GM19239 (cell line): Measurements from ENCODE around the gene SMG1.
"Not testable (repeated sequence)": the region's sequence is repeated elsewhere in the genome, so short reads cannot be mapped to it uniquely, and the experiment has no call there.

Experiments
- DNase-seq: peaks from one replicate; pipeline ENCODE4 v3.0.0; 2011; ENCODE audit warnings: low spot score; ENCODE audit not compliant: insufficient read length
- FAIRE-seq: peaks from 2 replicates; lab custom pipeline; 2011; peaks lifted over from hg19 to GRCh38; lab: Jason Lieb, UNC

The SMG1 gene

DNA sequence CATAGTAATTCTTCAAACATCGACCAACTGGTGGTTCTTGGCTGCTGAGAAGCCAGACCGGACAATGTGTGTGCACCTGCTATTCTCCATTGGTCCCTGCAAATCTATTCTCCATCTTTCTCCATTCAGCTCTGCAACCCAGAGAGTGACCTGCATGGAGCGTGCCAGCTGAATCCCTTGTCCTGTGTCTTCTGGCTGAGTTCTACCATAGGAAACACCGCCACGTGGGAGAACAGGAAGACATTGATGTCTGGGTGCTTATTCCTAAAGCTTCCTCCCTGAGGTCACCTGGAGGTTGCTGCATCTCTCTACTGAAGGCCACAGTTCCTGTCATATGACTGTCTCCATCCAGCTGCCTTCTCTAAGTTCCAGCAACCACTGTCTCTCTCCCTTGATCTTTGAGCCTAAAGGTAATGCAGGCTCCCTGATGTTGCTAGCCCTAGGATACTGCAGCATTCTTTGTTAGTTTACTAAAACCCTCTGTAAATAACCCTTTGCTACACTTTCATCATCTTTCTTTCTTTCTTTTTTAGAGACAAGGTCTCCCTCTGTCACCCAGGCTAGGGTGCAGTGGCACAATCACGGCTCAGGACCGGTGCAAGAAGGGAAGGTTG is 10.6 kb upstream of the SMG1 start:
- no peak for FAIRE-seq
- DNase-seq = no peak

DNA sequence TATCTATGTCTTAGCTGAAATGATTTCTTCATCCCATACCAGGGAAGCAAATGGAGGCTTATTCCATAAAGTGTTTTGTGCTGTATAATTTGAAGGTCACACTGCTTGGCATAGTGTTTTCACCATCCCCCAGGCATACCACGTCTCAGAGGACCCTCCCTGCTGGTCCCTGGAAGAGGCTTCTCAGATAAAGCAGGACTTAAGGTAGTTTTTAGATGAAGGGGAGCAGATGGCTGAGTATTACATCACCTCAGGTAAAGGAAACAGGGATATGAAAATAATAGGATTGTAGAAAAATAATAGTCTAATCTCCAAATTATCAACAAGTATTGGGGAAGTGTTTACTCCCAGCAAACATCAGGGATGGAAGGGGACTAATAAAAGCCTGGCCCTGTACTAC is 7.3 kb upstream of the SMG1 start:
- no peak for DNase-seq
- no peak for FAIRE-seq

DNA sequence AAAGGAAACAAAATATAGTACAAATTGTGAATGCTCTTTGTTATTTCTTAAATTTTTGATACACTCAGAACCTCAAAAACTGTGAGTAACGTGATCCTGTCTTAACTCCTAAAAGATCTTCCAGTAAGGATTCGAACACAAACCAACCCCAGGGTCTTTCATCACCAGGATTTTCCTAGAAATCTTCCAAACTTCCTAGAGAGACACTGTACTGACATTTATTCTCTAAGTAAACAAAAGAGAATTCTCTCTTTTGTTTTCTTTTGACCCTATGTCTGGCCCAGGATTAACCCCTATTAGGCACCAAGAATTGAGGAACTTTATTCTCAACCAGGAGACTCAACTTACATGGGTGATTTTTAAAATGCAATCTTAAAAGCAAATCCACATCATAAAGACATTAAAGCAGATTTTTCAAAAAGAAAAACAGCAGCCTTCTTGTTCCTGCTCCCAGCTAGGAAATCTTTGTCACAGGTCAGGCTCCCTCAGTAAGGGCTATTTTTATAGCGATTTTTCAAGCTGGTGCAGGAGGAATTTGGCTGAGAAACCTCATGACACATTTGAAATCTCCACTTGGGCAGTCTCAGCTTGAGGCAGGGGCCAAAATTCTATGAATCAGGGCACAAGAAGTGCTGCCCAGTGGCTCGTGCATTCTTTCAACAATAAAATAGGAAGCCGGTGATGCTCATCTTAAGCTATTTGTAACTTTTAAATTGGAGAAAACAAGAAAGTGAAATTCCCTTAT is 6.2 kb upstream of the SMG1 start:
- DNase-seq (no peak), FAIRE-seq (no peak)

DNA sequence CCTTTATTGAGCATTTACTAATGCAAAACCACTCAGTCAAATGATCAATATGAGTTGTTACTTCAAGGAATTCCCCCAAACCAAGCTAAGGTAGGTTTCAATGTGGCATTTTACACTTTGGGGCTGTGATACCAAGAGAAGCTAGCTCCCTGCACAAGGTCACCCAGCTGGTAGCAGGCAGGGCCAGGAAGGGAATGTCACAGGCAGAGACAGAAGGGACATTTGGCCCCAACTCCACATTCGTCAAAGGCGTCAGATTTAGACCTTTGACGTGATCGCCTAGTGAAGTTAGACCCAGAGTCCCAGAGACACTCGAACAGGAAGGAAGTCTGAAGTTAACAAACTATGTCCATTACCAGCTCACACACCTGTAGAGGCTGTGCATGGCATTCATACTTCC is 5.5 kb upstream of the SMG1 start:
- no peak for FAIRE-seq
- no peak for DNase-seq

DNA sequence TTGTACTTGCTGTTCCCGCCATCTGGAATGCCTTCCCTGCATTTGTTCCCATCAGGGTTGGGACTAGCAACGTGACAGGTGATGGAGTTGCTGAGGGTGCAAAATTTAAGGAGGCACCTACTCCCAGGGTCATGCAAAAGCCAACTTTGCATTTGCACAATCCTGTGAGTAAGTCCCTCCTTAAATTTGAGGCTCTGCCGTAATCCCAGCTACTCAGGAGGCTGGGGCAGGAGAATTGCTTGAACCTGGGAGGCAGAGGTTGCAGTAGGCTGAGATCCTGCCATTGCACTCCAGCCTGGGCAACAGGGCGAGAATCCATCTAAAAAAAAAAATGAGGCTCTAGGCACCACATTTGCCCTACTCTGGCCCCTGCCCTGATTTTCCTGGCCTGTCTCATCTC is 3.9 kb upstream of the SMG1 start:
- FAIRE-seq, DNase-seq: not testable (repeated sequence)

DNA sequence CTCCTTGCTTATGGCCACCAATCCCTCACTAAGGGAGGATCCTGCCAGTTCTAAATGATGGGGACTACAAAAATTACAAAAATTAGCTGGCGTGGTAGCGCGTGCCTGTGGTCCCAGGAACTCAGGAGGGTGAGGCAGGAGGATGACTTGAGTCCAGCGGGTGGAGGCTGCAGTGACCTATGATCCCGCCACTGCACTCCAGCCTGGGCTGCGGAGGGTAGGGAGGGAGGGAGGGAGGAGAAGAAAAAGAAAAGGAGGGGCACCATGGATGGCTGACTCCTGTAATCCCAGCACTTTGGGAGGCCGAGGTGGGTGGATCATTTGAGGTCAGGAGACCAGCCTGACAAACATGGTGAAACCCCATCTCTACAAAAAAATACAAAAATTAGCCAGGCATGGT is 1.9 kb upstream of the SMG1 start:
- FAIRE-seq, DNase-seq: not testable (repeated sequence)

DNA sequence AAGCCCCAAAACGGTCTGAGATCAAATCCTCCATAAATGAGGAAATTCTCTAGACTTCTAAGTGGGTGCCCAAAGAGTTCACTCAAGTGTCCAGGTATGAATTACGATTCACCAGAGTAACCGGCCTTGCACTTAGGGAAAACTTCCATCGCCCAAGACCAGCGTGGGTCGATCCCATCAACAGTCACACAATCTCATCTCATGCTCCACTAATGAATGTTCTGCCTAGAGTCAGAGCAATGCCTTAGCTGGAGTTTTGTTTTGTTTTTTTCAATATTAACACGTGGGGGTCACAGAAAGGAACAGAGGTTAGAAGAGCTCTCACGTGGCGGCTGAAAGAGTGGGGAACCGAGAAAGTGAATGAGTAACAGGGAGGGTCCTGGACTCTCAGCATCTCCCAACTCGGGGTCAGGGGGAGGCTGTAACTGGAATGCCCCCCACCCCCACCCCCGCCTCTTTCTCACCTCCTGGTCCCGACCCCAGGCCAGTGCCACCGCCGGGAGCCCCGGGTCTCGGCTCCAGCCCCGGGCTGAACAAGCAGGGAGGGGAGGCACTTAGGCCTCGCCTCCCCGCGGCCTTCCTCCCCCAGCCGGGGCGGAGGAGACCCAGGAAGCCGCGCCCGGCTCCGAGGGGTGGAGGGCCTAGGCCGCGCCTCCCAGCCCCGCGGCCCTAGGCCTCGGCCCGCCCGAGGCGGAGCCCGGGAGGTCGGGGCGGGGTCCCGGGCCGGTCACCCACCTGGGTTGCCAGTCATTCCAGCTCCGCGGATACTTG is 808 bp downstream of the SMG1 start:
- DNase-seq, FAIRE-seq: not testable (repeated sequence)

DNA sequence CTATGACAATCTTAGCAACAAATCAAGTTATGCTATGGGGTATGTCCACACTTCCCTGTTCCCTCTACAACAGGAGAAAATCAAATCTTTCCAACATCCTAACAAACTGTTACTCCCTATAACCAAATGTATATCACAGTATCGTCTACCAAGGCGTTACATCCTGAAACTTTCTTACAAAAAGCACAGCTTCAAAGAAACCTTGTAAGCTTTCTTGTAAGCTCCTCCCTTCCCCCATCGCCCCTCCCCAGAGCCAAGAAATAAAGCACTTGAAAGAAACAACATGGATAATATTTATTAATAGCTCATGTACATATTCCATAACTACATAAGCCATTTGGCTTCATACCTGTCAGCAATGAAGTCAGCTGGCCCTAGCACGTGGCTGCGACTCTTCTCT is 2.3 kb downstream of the SMG1 start:
- FAIRE-seq, DNase-seq: not testable (repeated sequence)

DNA sequence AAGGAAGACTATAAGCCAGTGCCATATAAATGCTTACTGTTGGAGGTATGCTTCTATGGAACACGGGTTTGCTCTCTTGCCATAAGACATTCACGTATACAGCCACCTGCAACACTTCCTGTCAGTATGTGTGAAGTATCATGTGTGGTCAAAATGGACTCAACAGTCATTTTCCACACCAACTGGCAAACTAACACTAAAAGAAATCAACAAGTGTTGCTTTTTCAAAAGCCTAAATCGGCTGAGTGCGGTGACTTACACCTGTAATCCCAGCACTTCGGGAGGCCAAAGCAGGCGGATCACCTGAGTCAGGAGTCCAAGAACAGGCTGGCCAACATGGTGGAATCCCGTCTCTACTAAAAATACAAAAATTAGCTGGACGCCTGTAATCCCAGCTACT is 3.1 kb downstream of the SMG1 start:
- not testable (repeated sequence) for DNase-seq, FAIRE-seq

DNA sequence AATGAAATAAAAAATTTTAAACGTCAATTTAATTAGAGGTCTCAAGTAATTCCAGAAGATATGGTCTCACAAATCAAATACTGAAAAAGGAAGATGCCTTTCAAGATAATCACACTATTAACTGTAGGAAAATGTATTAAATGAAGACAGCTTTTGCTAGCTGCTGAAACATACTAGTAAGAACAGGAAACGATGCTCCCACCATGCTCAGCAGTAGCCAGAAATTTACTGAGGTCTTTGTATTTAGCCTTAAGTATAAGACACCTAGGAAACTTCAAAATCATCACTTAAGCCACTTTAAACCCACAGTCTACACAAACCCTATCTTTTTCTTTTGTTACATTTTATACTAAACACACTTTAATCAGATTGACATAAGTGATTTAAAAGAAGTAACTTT is 16.6 kb downstream of the SMG1 start:
- DNase-seq, FAIRE-seq: not testable (repeated sequence)

DNA sequence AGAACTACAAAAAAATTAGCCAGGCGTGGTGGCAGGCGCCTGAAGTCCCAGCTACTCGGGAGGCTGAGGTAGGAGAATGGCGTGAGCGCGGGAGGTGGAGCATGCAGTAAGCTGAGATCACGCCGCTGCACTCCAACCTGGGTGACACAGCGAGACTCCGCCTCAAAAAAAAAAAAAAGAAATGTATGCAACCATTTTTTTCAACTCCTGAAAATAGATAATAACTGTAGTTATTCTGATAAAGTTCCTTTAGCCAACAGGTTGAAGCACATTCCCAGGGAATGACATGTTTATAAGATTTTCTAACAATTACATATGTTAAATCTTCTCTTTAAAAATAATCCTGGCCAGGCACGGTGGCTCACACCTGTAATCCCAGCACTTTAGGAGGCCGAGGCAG is 17.5 kb downstream of the SMG1 start:
- FAIRE-seq, DNase-seq: not testable (repeated sequence)

DNA sequence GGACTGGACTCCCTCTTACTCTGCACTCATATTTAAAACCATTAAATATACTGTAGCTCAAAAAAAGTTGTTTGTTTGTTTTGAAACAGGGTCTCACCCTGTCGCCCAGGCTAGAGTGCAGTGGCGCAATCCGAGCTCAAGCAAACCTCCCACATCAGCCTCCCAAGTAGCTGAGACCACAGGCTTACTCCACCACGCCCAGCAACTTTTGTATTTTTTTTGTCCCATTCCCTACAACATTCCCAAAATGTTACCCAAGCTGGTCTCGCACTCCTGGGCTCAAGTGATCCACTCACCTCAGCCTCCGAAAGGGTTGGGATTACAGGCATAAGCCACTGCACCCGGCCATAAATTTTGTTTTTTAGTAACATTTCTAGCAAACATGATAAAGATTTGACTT is 23.4 kb downstream of the SMG1 start:
- FAIRE-seq, DNase-seq: not testable (repeated sequence)

DNA sequence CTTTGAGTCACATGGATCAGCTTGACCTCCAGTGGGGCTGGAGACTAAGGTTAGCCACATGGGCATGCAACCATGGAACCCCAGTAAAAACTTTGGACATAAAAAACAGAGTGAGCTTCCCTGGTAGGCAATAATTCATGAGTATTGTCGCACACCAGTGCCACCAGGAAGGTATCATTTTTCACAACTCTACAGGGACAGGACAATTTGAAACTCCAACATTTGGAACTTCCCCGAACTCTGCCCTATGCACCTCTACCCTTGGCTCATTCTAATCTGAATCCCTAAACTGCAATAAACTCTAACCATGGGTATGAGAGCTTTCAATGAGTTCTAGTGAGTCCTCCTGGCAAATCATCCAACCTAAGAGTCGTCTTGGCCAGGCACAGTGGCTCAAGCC is 24.2 kb downstream of the SMG1 start:
- DNase-seq, FAIRE-seq: not testable (repeated sequence)

DNA sequence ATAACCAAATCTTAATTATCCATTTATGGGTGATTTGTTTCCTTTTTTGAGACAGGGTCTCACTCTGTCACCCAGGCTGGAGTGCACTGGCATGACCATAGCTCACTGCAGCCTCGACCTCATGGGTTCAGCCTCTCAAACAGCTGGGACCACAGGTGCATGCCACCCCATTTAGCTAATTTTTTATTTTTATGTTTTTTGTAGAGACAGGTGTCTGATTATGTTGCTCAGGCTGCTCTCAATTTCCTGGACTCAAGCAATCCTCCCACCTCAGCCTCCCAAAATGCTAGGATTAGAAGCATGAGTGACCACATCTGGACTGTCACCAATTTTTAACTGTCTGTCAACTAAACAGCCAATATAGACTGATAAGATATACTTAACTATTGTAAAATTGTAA is 25.0 kb downstream of the SMG1 start:
- FAIRE-seq, DNase-seq: not testable (repeated sequence)

DNA sequence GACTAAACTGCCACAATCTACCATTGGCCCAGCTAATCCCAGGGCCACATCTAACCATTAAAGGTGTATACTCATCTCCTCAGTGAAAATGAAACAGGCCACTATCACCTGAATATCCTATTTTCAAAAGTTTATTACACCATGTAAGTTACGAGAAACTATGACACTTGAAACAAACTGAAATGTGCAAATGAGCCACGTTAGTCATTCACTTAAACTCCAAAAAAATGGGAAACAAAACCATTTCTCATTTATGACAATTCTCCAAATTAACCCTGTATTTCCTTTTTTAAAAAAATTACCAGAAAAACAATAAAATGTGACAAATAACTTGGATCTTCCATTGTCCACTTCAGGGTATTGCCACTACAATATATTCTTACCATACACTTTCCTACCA is 41.8 kb downstream of the SMG1 start:
- DNase-seq, FAIRE-seq: not testable (repeated sequence)

DNA sequence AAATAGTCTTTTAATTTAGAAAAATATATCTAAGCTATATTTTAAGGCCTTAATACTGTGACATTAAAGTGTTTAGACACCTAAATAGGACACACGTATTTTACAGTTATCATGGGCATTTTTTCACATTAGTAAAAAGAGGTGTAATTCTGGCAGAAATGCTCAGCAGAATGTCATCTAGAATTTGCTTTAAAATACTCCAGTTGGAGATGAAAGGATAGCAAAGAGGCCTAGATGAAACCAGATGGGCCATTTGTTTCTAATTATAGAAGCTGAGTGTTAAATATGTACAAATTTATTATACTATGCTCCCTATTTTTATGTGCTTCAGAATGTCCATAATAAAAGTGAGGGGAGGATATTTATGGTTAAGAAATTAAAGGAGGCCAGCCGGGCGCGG is 48.5 kb downstream of the SMG1 start:
- FAIRE-seq, DNase-seq: not testable (repeated sequence)

DNA sequence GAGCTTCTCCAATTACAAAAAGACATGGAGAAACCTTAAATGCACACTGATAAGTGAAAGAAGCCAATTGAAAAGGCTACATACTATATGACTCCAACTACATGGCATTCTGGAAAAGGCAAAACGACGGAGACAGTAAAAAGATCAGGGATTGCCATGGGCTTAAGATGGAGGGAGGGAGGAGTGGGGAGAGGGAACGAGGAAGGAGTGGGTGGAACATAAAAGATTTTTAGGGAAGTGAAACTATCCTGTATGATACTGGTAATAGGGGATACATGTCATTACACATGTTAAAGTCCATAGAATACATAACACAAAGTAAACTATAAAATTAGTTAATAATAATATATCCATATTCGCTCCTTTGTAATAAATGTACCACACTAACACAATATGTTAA is 48.9 kb downstream of the SMG1 start:
- not testable (repeated sequence) for DNase-seq, FAIRE-seq

DNA sequence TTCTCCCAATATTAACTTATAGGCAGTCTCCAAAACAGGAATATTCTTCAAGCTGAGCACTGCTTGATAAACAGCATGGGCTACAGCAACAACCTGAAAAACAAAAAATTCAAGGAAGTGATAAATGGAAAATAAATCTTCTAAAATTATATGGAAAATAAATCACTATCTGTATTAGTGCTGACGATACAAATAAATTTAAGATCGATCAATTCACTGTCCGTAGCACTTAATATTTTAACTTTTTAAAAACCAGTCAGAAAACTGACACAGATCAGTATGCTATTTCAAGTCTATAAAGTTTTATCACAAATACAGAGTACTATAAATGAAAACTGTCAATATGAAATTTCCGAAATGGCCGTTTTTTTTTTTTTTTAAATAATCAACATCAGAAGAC is 49.9 kb downstream of the SMG1 start:
- not testable (repeated sequence) for DNase-seq, FAIRE-seq

DNA sequence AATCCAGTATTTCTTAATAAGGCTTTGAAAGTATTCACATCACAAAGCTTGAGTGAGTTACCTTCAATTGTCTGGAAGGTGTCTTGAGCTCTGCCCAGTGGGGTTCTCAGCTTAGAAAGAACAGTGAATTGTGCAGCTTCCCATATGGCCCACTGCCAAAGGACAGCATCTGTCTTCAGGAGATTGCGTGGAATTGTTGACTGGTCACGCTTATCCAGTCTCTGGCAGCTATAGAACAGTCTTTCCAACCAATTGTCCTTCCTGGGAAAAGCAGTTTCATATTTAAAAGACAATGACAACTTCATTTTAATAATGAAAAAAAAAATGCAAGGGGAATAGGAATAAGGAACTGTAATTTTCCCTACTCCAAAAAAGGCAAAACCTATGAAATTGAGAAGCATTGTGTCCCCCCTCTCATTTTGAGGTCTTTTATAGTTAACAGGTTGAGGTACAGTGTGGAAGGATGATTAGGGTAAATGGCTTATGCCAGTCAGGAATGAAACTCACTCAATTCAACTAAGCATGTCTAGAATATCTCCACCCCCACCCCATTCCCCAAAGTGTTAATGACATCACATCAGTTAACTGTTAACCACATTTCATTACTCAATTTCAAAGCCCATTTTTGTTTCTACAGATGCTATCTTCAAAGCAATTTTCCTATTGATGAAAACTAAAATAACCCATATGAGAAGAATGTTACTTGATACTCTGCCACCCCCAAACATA is 57.0 kb downstream of the SMG1 start:
- FAIRE-seq, DNase-seq: not testable (repeated sequence)

DNA sequence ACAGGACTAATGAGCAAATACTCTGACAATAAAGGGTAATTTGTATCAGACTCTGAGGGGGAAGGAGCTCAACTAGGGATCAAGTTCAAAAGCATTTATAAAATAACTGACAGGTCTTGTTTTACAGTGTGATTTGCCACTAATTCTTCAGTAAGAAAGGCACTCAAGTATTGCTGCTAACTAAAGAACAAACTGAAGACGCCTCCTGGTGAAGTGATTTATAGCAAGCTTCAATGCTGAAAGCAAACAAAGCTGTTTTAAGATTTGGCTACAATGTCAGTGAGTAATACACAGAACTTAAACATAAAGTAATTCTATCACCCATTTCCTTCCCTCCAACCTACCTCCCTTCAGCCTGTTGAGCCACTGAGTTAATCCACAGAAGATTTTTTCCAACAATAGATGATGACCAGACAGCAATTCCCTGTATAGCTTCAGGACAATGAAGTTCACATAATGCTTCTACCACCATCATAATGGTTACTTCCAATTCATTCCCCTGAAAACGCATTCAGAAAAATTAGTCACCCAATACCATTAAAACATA is 59.9 kb downstream of the SMG1 start:
- not testable (repeated sequence) for DNase-seq, FAIRE-seq
